OCI-LY3 (cell line): ENCODE data around the gene PITRM1.

Experiments used
- H2AFZ ChIP-seq: fragments of 200-600, 300-600 bp; shearing (Covaris generic); 2 replicates; pipeline ENCODE4 v1.6.0; 2014; ENCODE audit warnings: antibody characterized with exemption, low read depth, low read length
- H3K27ac ChIP-seq: fragments of 200-600, 300-600 bp; sonication (generic); 2 replicates; pipeline ENCODE4 v1.5.1; 2014; ENCODE audit warnings: mild to moderate bottlenecking, low read length, moderate library complexity, mixed read lengths
- H3K27me3 ChIP-seq: fragments of 200-600, 300-600 bp; sonication (generic); 2 replicates; pipeline ENCODE4 v1.6.1; 2014; ENCODE audit warnings: low read depth, low read length, mixed read lengths
- H3K36me3 ChIP-seq: fragments of 200-600, 300-600 bp; sonication (generic); replicated peaks from 2 replicates; pipeline ENCODE3; 2014; ENCODE audit warnings: low read depth, low read length, mixed read lengths
- H3K4me1 ChIP-seq: fragments of 300-600, 200-600 bp; sonication (generic); 2 replicates; pipeline ENCODE4 v1.6.1; 2014; ENCODE audit warnings: low read length, mixed read lengths
- H3K4me2 ChIP-seq: fragments of 200-600, 300-600 bp; sonication (generic); 2 replicates; pipeline ENCODE4 v1.6.1; 2014; ENCODE audit warnings: low read length, mixed read lengths
- H3K4me3 ChIP-seq: fragments of 300-600, 200-600 bp; sonication (generic); 2 replicates; pipeline ENCODE4 v1.5.1; 2014; ENCODE audit warnings: antibody characterized with exemption, mild to moderate bottlenecking, low read length, moderate library complexity
- H3K79me2 ChIP-seq: fragments of 300-600, 200-600 bp; shearing (Covaris generic); 2 replicates; pipeline ENCODE4 v1.6.1; 2014; ENCODE audit warnings: mild to moderate bottlenecking, low read length, mixed read lengths
- H3K9ac ChIP-seq: fragments of 300-600, 200-600 bp; shearing (Covaris generic); 2 replicates; pipeline ENCODE4 v1.6.0; 2014; ENCODE audit warnings: mild to moderate bottlenecking, low read length, moderate library complexity
- H3K9me3 ChIP-seq: fragments of 200-600, 300-600 bp; shearing (Covaris generic); 2 replicates; pipeline ENCODE4 v1.6.1; 2014; ENCODE audit warnings: low read length, mixed read lengths; ENCODE audit not compliant: insufficient read depth
- H4K20me1 ChIP-seq: fragments of 200-600, 300-600 bp; sonication (generic); 2 replicates; pipeline ENCODE4 v1.6.1; 2016; ENCODE audit warnings: low read length, mixed read lengths; ENCODE audit not compliant: insufficient read depth
- CTCF ChIP-seq: fragments of 200-600, 300-600 bp; sonication (generic); IDR thresholded peaks from 2 replicates; pipeline ENCODE4 v1.5.1; 2014; ENCODE audit warnings: antibody characterized with exemption, low read length, low read depth
- EZH2phosphoT487 ChIP-seq: fragments of 200-600 bp; shearing (Covaris generic); IDR thresholded peaks from 2 replicates; pipeline ENCODE4 v1.6.1; 2018; ENCODE audit warnings: antibody characterized with exemption, mixed run types, low read depth

The PITRM1 gene

GRCh38 chr10:3139216-3139910 is 33.2 kb downstream of the PITRM1 start:
- H3K4me1 ChIP-seq = no peaks in the 10 kb centered on the region
- TF ChIP-seq EZH2phosphoT487 = no peak
- no peak for TF ChIP-seq CTCF
- no peaks in the 10 kb centered on the region for H3K79me2 ChIP-seq
- no peaks in the 10 kb centered on the region for H3K9me3 ChIP-seq
- no peaks in the 10 kb centered on the region for H3K27me3 ChIP-seq
- no peaks in the 10 kb centered on the region for H4K20me1 ChIP-seq
- H3K36me3 ChIP-seq = peaks cover 28% of the 10 kb centered on the region
- no peak overlapping the region for H2AFZ ChIP-seq
- H3K4me2 ChIP-seq = no peak overlapping the region
- H3K27ac ChIP-seq = no peak overlapping the region
- no peak overlapping the region for H3K9ac ChIP-seq
- H3K4me3 ChIP-seq = no peak overlapping the region

GRCh38 chr10:3137958-3138726 is 34.4 kb downstream of the PITRM1 start:
- H3K79me2 ChIP-seq = no peaks in the 10 kb centered on the region
- H3K27me3 ChIP-seq = no peaks in the 10 kb centered on the region
- no peaks in the 10 kb centered on the region for H3K9me3 ChIP-seq
- no peaks in the 10 kb centered on the region for H3K4me1 ChIP-seq
- H3K27ac ChIP-seq = no peak overlapping the region
- H4K20me1 ChIP-seq = no peaks in the 10 kb centered on the region
- no peak overlapping the region for H2AFZ ChIP-seq
- H3K4me3 ChIP-seq = no peak overlapping the region
- H3K36me3 ChIP-seq = peaks cover 36% of the 10 kb centered on the region
- no peak overlapping the region for H3K4me2 ChIP-seq
- TF ChIP-seq CTCF = no peak
- TF ChIP-seq EZH2phosphoT487 = no peak
- no peak overlapping the region for H3K9ac ChIP-seq

GRCh38 chr10:3136763-3137611 is 35.6 kb downstream of the PITRM1 start:
- no peak overlapping the region for H3K4me2 ChIP-seq

More at GRCh38 chr10:3136763-3137611, 35.6 kb downstream of the PITRM1 start:
- H4K20me1 ChIP-seq = no peaks in the 10 kb centered on the region
- no peaks in the 10 kb centered on the region for H3K79me2 ChIP-seq
- no peaks in the 10 kb centered on the region for H3K27me3 ChIP-seq
- H3K27ac ChIP-seq = no peak overlapping the region
- peaks cover 40% of the 10 kb centered on the region for H3K36me3 ChIP-seq
- no peak overlapping the region for H3K9ac ChIP-seq
- no peaks in the 10 kb centered on the region for H3K4me1 ChIP-seq
- H2AFZ ChIP-seq = no peak overlapping the region
- TF ChIP-seq EZH2phosphoT487 (no peak), CTCF (no peak)
- H3K4me3 ChIP-seq = no peak overlapping the region
- no peaks in the 10 kb centered on the region for H3K9me3 ChIP-seq
